Loucy (cell line): ENCODE results near the gene FARSA.

Experiments
- CTCF ChIP-seq: fragments of 200-600 bp; sonication (generic); conservative IDR thresholded peaks from 2 replicates; pipeline ENCODE4 v1.5.1; 2014; ENCODE audit warnings: mild to moderate bottlenecking, antibody characterized with exemption, low read length
- EZH2phosphoT487 ChIP-seq: fragments of 200-600 bp; IDR thresholded peaks from 2 replicates; pipeline ENCODE4 v1.6.1; 2018; ENCODE audit warnings: antibody characterized with exemption, mild to moderate bottlenecking, moderate library complexity, borderline replicate concordance

GRCh38 chr19:12891553-12892021 lies 41.9 kb downstream of the FARSA start:
- TF ChIP-seq CTCF (no peak), EZH2phosphoT487 (no peak)
